ACC112 (cell line): Measurements from ENCODE around the gene IGSF5.

Experiments used
- H2AFZ ChIP-seq: fragments of 200-600 bp; sonication (generic); one replicate; pipeline ENCODE4 v1.6.0; 2017; ENCODE audit warnings: antibody characterized with exemption, low read length; ENCODE audit not compliant: unreplicated experiment
- H3K27ac ChIP-seq: fragments of 200-600 bp; sonication (generic); 2 replicates; pipeline ENCODE4 v1.5.1; 2014; ENCODE audit warnings: low read depth, mild to moderate bottlenecking, antibody characterized with exemption, low read length, moderate library complexity
- H3K27me3 ChIP-seq: fragments of 200-600 bp; sonication (generic); 2 replicates; pipeline ENCODE4 v1.6.1; 2014; ENCODE audit warnings: mild to moderate bottlenecking, antibody characterized with exemption, low read length, moderate library complexity, mixed read lengths; ENCODE audit not compliant: insufficient read depth
- H3K36me3 ChIP-seq: fragments of 200-600 bp; sonication (generic); 2 replicates; pipeline ENCODE4 v1.6.1; 2016; ENCODE audit warnings: mild to moderate bottlenecking, antibody characterized with exemption, low read length, moderate library complexity, mixed read lengths; ENCODE audit not compliant: insufficient read depth
- H3K4me1 ChIP-seq: fragments of 200-600 bp; sonication (generic); one replicate; pipeline ENCODE4 v1.6.1; 2016; ENCODE audit warnings: low read length, mixed read lengths; ENCODE audit not compliant: insufficient read depth, unreplicated experiment, control insufficient read depth
- H3K4me3 ChIP-seq: fragments of 200-600 bp; sonication (generic); 2 replicates; pipeline ENCODE4 v1.5.1; 2014; ENCODE audit warnings: mild to moderate bottlenecking, low read depth, low read length
- H3K79me2 ChIP-seq: fragments of 200-600 bp; sonication (generic); one replicate; pipeline ENCODE4 v1.6.0; 2016; ENCODE audit warnings: low read length; ENCODE audit not compliant: control insufficient read depth, unreplicated experiment, insufficient read depth

IGSF5 gene

GRCh38 chr21:39776589-39776988, 31.6 kb downstream of the IGSF5 start:
- Histone ChIP-seq H3K27ac (no peak overlapping the region), H3K4me3 (no peak overlapping the region), H3K4me1 (no peaks in the 10 kb centered on the region), H3K79me2 (no peaks in the 10 kb centered on the region), H2AFZ (no peak overlapping the region), H3K36me3 (no peaks in the 10 kb centered on the region), H3K27me3 (no peaks in the 10 kb centered on the region)

GRCh38 chr21:39781331-39781730, 36.3 kb downstream of the IGSF5 start:
- no peaks in the 10 kb centered on the region for H3K79me2 ChIP-seq
- no peaks in the 10 kb centered on the region for H3K4me1 ChIP-seq
- H3K27me3 ChIP-seq = no peaks in the 10 kb centered on the region
- no peak overlapping the region for H3K27ac ChIP-seq
- no peak overlapping the region for H2AFZ ChIP-seq
- no peak overlapping the region for H3K4me3 ChIP-seq
- no peaks in the 10 kb centered on the region for H3K36me3 ChIP-seq

- no peaks in the 10 kb centered on the region for H3K79me2 ChIP-seq
- H2AFZ ChIP-seq = no peak overlapping the region
- H3K36me3 ChIP-seq = no peaks in the 10 kb centered on the region
- no peak overlapping the region for H3K27ac ChIP-seq
- no peak overlapping the region for H3K4me3 ChIP-seq
- H3K27me3 ChIP-seq = no peaks in the 10 kb centered on the region
- H3K4me1 ChIP-seq = no peaks in the 10 kb centered on the region
Measured at GRCh38 chr21:39788383-39788782, 43.4 kb downstream of the IGSF5 start.

GRCh38 chr21:39796466-39796865, 51.5 kb downstream of the IGSF5 start:
- no peak overlapping the region for H3K4me3 ChIP-seq
- H3K79me2 ChIP-seq = no peaks in the 10 kb centered on the region
- no peaks in the 10 kb centered on the region for H3K36me3 ChIP-seq
- H3K4me1 ChIP-seq = no peaks in the 10 kb centered on the region
- no peak overlapping the region for H3K27ac ChIP-seq
- no peaks in the 10 kb centered on the region for H3K27me3 ChIP-seq
- H2AFZ ChIP-seq = no peak overlapping the region

GRCh38 chr21:39799178-39799577, 54.2 kb downstream of the IGSF5 start:
- Histone ChIP-seq H3K27me3 (no peaks in the 10 kb centered on the region), H3K79me2 (no peaks in the 10 kb centered on the region), H3K4me1 (no peaks in the 10 kb centered on the region), H2AFZ (no peak overlapping the region), H3K36me3 (no peaks in the 10 kb centered on the region), H3K4me3 (no peak overlapping the region), H3K27ac (no peak overlapping the region)

- Histone ChIP-seq H3K27ac (no peak overlapping the region), H3K36me3 (no peaks in the 10 kb centered on the region), H3K4me3 (no peak overlapping the region), H3K4me1 (no peaks in the 10 kb centered on the region), H2AFZ (no peak overlapping the region), H3K79me2 (no peaks in the 10 kb centered on the region), H3K27me3 (no peaks in the 10 kb centered on the region)
Measured at GRCh38 chr21:39800311-39800710, 55.3 kb downstream of the IGSF5 start.

GRCh38 chr21:39802217-39802616, 57.2 kb downstream of the IGSF5 start:
- H3K27me3 ChIP-seq = no peaks in the 10 kb centered on the region
- H3K36me3 ChIP-seq = no peaks in the 10 kb centered on the region
- H3K27ac ChIP-seq = no peak overlapping the region
- no peak overlapping the region for H3K4me3 ChIP-seq
- H3K4me1 ChIP-seq = no peaks in the 10 kb centered on the region
- no peak overlapping the region for H2AFZ ChIP-seq
- H3K79me2 ChIP-seq = no peaks in the 10 kb centered on the region

- Histone ChIP-seq H3K79me2 (no peaks in the 10 kb centered on the region), H3K36me3 (no peaks in the 10 kb centered on the region), H2AFZ (no peak overlapping the region), H3K4me3 (no peak overlapping the region), H3K27ac (no peak overlapping the region), H3K27me3 (no peaks in the 10 kb centered on the region), H3K4me1 (no peaks in the 10 kb centered on the region)
Measured at GRCh38 chr21:39803393-39803792, 58.4 kb downstream of the IGSF5 start.

GRCh38 chr21:39804240-39804639, 59.3 kb downstream of the IGSF5 start:
- no peaks in the 10 kb centered on the region for H3K79me2 ChIP-seq
- H3K27me3 ChIP-seq = no peaks in the 10 kb centered on the region
- H3K27ac ChIP-seq = no peak overlapping the region
- H2AFZ ChIP-seq = no peak overlapping the region
- H3K4me1 ChIP-seq = no peaks in the 10 kb centered on the region
- H3K4me3 ChIP-seq = no peak overlapping the region
- no peaks in the 10 kb centered on the region for H3K36me3 ChIP-seq

- H3K27ac ChIP-seq = no peak overlapping the region
- no peaks in the 10 kb centered on the region for H3K79me2 ChIP-seq
- no peaks in the 10 kb centered on the region for H3K4me1 ChIP-seq
- H2AFZ ChIP-seq = no peak overlapping the region
- H3K4me3 ChIP-seq = no peak overlapping the region
- H3K36me3 ChIP-seq = no peaks in the 10 kb centered on the region
- H3K27me3 ChIP-seq = no peaks in the 10 kb centered on the region
Measured at GRCh38 chr21:39805983-39806382, 61.0 kb downstream of the IGSF5 start.

GRCh38 chr21:39807738-39808137, 62.8 kb downstream of the IGSF5 start:
- no peaks in the 10 kb centered on the region for H3K4me1 ChIP-seq
- H3K27ac ChIP-seq = no peak overlapping the region
- no peaks in the 10 kb centered on the region for H3K79me2 ChIP-seq
- no peaks in the 10 kb centered on the region for H3K36me3 ChIP-seq
- no peak overlapping the region for H2AFZ ChIP-seq
- H3K27me3 ChIP-seq = no peaks in the 10 kb centered on the region
- no peak overlapping the region for H3K4me3 ChIP-seq
